HepG2 (cell line): ENCODE data around the gene CPHXL. TPM values are rescaled to one million over a fixed set of nuclear protein-coding genes. Genes with fewer than 3 reads are reported as not detected.

ENCODE experiments used
- ATF1 ChIP-seq: IDR thresholded peaks from 2 replicates; pipeline ENCODE4 v1.6.1; 2016; ENCODE audit warnings: mild to moderate bottlenecking, control low read depth
- CBFB ChIP-seq: sonication (generic); formaldehyde crosslinking; IDR thresholded peaks from 2 replicates; pipeline ENCODE4 v1.4.0; 2020; ENCODE audit warnings: missing genetic modification reagents
- CEBPG ChIP-seq: IDR thresholded peaks from 2 replicates; pipeline ENCODE4 v1.6.1; 2016
- FUBP1 ChIP-seq: sonication (generic); formaldehyde crosslinking; IDR thresholded peaks from 2 replicates; pipeline ENCODE4 v1.5.1; 2020; ENCODE audit warnings: missing genetic modification reagents, mild to moderate bottlenecking, borderline replicate concordance
- HNF1A ChIP-seq, 2 experiments: sonication (generic) in 1 of 2; formaldehyde crosslinking in 1 of 2; IDR thresholded peaks; 2 replicates each; pipeline versions ENCODE4 v1.4.0 to v1.6.1; 2016 to 2020; ENCODE audit warnings: borderline replicate concordance in 1 of 2, low read depth in 1 of 2, mild to moderate bottlenecking in 1 of 2, missing genetic modification reagents in 1 of 2
- HNF4A ChIP-seq: sonication (generic); formaldehyde crosslinking; IDR thresholded peaks from 2 replicates; pipeline ENCODE4 v1.4.0; 2020; ENCODE audit warnings: missing genetic modification reagents
- JUNB ChIP-seq: sonication (generic); formaldehyde crosslinking; IDR thresholded peaks from 2 replicates; pipeline ENCODE4 v1.8.0; 2022; ENCODE audit warnings: missing genetic modification reagents, mild to moderate bottlenecking, borderline replicate concordance
- NCOR1 ChIP-seq: fragments of 200-600 bp; sonication (generic); IDR thresholded peaks from 2 replicates; pipeline ENCODE4 v1.7.0; 2017; ENCODE audit warnings: antibody characterized with exemption, low read length, borderline replicate concordance
- RELA ChIP-seq: sonication (generic); formaldehyde crosslinking; IDR thresholded peaks from 2 replicates; pipeline ENCODE4 v1.4.0; 2020; ENCODE audit warnings: missing genetic modification reagents
- SNAPC4 ChIP-seq: sonication (generic); formaldehyde crosslinking; IDR thresholded peaks from 2 replicates; pipeline ENCODE4 v1.4.0; 2020; ENCODE audit warnings: mild to moderate bottlenecking, missing genetic modification reagents
- STAG1 ChIP-seq: sonication (generic); formaldehyde crosslinking; IDR thresholded peaks from 2 replicates; pipeline ENCODE4 v1.4.0; 2020; ENCODE audit warnings: missing genetic modification reagents
- ZFP1 ChIP-seq: IDR thresholded peaks from 2 replicates; pipeline ENCODE4 v1.6.1; 2016
- ZNF567 ChIP-seq: sonication (generic); formaldehyde crosslinking; IDR thresholded peaks from 2 replicates; pipeline ENCODE4 v1.8.1; 2023; ENCODE audit warnings: mild to moderate bottlenecking, missing genetic modification reagents, borderline replicate concordance
- ZNF678 ChIP-seq: sonication (generic); formaldehyde crosslinking; IDR thresholded peaks from 2 replicates; pipeline ENCODE4 v1.4.0; 2020; ENCODE audit warnings: mild to moderate bottlenecking, missing genetic modification reagents
- ZNF768 ChIP-seq: sonication (generic); formaldehyde crosslinking; IDR thresholded peaks from 2 replicates; pipeline ENCODE4 v1.4.0; 2020; ENCODE audit warnings: missing genetic modification reagents
- polyA plus RNA-seq, 8 experiments: library from polyadenylated mRNA; depleted of rRNA in 3 of 8; stranded (reverse) in 7 of 8; unstranded in 1 of 8; fragments of >200 nt; fragmentation: Illumina TruSeq in 4 of 8; extraction: Trizol in 4 of 8; gene quantifications; 2 replicates each; pipeline versions ENCODE4 v1.2.1 to v1.2.3, GENCODE V29; 2011 to 2016; ENCODE audit warnings: low read depth in 4 of 8, missing spikeins in 1 of 8, mixed read lengths in 1 of 8; ENCODE audit not compliant: insufficient read depth in 1 of 8
- total RNA-seq, 5 experiments: library from RNA; depleted of rRNA; stranded (reverse); fragments of >200 nt; fragmentation: Illumina TruSeq; extraction: Trizol; gene quantifications; 2 replicates each; pipeline ENCODE4 v1.2.3, GENCODE V29; 2016; ENCODE audit warnings: low read depth in 1 of 5
- TF ChIP-seq, protein P1 (sequence below): IDR thresholded peaks from 2 replicates; pipeline ENCODE4 v1.6.1; 2016; ENCODE audit warnings: low read depth, borderline replicate concordance
- TF ChIP-seq, protein P2 (sequence below): sonication (generic); formaldehyde crosslinking; IDR thresholded peaks from 2 replicates; pipeline ENCODE4 v1.4.0; 2020; ENCODE audit warnings: mild to moderate bottlenecking, missing genetic modification reagents

Gene CPHXL
- total and polyA plus RNA-seq, 2 of the 13 experiments (the other 11 are each of a cell fraction or from before 2014, with no cell fraction given), result not detected

GRCh38 chr16:75682308-75682707 lies 44.0 kb downstream of the CPHXL start (continued):
- TF ChIP-seq HNF1A (IDR thresholded peaks at IDR 0.05; ENCODE audit: low read depth) (no peak), HNF1A (CRISPR knock-in tag; IDR thresholded peaks at IDR 0.05; ENCODE audit: borderline replicate concordance) (no peak), SNAPC4 (CRISPR knock-in tag) (no peak), ZNF768 (no peak), ZFP1 (CRISPR knock-in tag) (no peak), CBFB (0 out of 2 replicates have a peak, but pooled peaks have one; percentile 55), ZNF678 (no peak), FUBP1 (CRISPR knock-in tag) (no peak), ATF1 (CRISPR knock-in tag) (no peak), RELA (CRISPR knock-in tag) (no peak), HNF4A (CRISPR knock-in tag) (peak; percentile 1; the same call in 1 of the 2 replicates), JUNB (CRISPR knock-in tag) (no peak), NCOR1 (no peak), CEBPG (CRISPR knock-in tag) (peak; percentile 56), STAG1 (CRISPR knock-in tag) (no peak), ZNF567 (CRISPR knock-in tag) (no peak)
- TF ChIP-seq, protein P1, sequence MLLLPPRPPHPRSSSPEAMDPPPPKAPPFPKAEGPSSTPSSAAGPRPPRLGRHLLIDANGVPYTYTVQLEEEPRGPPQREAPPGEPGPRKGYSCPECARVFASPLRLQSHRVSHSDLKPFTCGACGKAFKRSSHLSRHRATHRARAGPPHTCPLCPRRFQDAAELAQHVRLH, result 0 out of 2 replicates have a peak, but pooled peaks have one; percentile 28
- TF ChIP-seq, protein P2, sequence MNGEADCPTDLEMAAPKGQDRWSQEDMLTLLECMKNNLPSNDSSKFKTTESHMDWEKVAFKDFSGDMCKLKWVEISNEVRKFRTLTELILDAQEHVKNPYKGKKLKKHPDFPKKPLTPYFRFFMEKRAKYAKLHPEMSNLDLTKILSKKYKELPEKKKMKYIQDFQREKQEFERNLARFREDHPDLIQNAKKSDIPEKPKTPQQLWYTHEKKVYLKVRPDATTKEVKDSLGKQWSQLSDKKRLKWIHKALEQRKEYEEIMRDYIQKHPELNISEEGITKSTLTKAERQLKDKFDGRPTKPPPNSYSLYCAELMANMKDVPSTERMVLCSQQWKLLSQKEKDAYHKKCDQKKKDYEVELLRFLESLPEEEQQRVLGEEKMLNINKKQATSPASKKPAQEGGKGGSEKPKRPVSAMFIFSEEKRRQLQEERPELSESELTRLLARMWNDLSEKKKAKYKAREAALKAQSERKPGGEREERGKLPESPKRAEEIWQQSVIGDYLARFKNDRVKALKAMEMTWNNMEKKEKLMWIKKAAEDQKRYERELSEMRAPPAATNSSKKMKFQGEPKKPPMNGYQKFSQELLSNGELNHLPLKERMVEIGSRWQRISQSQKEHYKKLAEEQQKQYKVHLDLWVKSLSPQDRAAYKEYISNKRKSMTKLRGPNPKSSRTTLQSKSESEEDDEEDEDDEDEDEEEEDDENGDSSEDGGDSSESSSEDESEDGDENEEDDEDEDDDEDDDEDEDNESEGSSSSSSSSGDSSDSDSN, result peak; percentile 39; the same call in 1 of the 2 replicates
